Ovary (tissue), 9 donors: ENCODE results near the gene VPS4A. TPM values are rescaled to one million over a fixed set of nuclear protein-coding genes. Genes with fewer than 3 reads are reported as not detected.

ENCODE experiments used
- DNase-seq, 5 donors: peaks; one replicate each; pipeline ENCODE4 v3.0.0-alpha.2; 2019 to 2020
- H3K27ac ChIP-seq, 2 donors: fragments of 200-600 bp; one replicate each; pipeline versions ENCODE4 v1.5.1 to v1.8.0; 2019 to 2022
- H3K27me3 ChIP-seq: fragments of 200-600 bp; one replicate; pipeline ENCODE4 v1.8.0; 2022
- H3K36me3 ChIP-seq: fragments of 200-600 bp; sonication (generic); one replicate; pipeline ENCODE4 v1.5.1; 2019
- H3K4me1 ChIP-seq: one replicate; pipeline ENCODE4 v1.8.1; 2013; ENCODE audit warnings: mild to moderate bottlenecking, moderate library complexity; ENCODE audit not compliant: insufficient read depth
- H3K4me3 ChIP-seq: fragments of 200-600 bp; sonication (generic); one replicate; pipeline ENCODE4 v1.5.1; 2017
- H3K9me3 ChIP-seq, 2 donors: fragments of 200-600 bp in 1 of 2; sonication (generic) in 1 of 2; one replicate each; pipeline versions ENCODE4 v1.5.1 to v1.8.1; 2013 to 2019; ENCODE audit warnings: mild to moderate bottlenecking in 1 of 2, moderate library complexity in 1 of 2
- CTCF ChIP-seq, 3 donors: fragments of 450-650 bp in 2 of 3; fragments of 200-600 bp in 1 of 3; IDR thresholded peaks; one replicate each; pipeline versions ENCODE4 v1.5.1 to v1.8.0; 2016 to 2022; ENCODE audit warnings: antibody characterized with exemption in 3 of 3, mild to moderate bottlenecking in 1 of 3
- EP300 ChIP-seq: sonication (generic); formaldehyde crosslinking; IDR thresholded peaks from one replicate; pipeline ENCODE4 v1.6.1; 2017; ENCODE audit warnings: antibody characterized with exemption
- POLR2A ChIP-seq: fragments of 450-650 bp; IDR thresholded peaks from one replicate; pipeline ENCODE4 v1.6.1; 2017; ENCODE audit warnings: antibody characterized with exemption, mild to moderate bottlenecking, moderate library complexity
- WGBS, 3 donors: extraction: QIAGEN DNeasy Blood & Tissue Kit in 1 of 3; methylation state at CpG; one replicate each; pipeline versions ENCODE4 v1.1.5 to v1.1.7; 2013 to 2017; 5-methylcytosine and 5-hydroxymethylcytosine counted together
- intact Hi-C, 4 donors: fragments of 100-400 bp; cut with DNase I; formaldehyde crosslinking; loops; one replicate each; pipeline versions ENCODE4 v1.11.0 to v1.15.1; 2022 to 2023
- polyA plus RNA-seq, 2 donors: library from polyadenylated mRNA; stranded (reverse); fragments of 200-250 nt in 1 of 2; fragments of 350-450 nt in 1 of 2; fragmentation: Illumina TruSeq in 1 of 2; extraction: RNeasy Lipid Tissue Mini Kit (QIAGEN cat#74804) in 1 of 2; gene quantifications; one replicate each; pipeline ENCODE4 v1.2.3, GENCODE V29; 2013 to 2014
- total RNA-seq, 7 donors: library from RNA; depleted of rRNA in 2 of 7; stranded (reverse); fragments of >200 nt in 2 of 7; fragmentation: NEBNext Ultra II Directional in 3 of 7; extraction: Animal tissue kit (Norgen Biotek cat#: 25700) in 3 of 7; gene quantifications; one replicate each; pipeline versions ENCODE4 v1.1.0 to v1.2.4, GENCODE V29; 2016 to 2023
- donor health status: DM: no; HTN: no; CAD: no; lungs with moderate emphysema.
- donor health status: DM: no; HTN: no; CAD: no.
- donor health status: Bipolar disorder and iron deficiency.
- donor health status: DM: yes; HTN: yes; CAD: no.
- donor health status: DM: no; HTN: no; CAD: no.
- donor health status: DM: yes; HTN: yes; CAD: no.

The VPS4A gene
- total and polyA plus RNA-seq, 9 donors = 18.3 to 34.1 (median 29.1) TPM

- TF ChIP-seq POLR2A = no peak
- WGBS, 3 donors = 88 to 91% (median 89%) methylated on average over 17 of the region's 17 CpGs
- intact Hi-C loops = no loop called here
- Histone ChIP-seq H3K27me3 (no peaks in the 10 kb centered on the region), H3K9me3 (no peaks in the 10 kb centered on the region), H3K36me3 (no peaks in the 10 kb centered on the region), H3K4me1 (peaks cover 2% of the 10 kb centered on the region), H3K4me3 (no peak overlapping the region), H3K27ac (no peak overlapping the region)
- peak in 1 of 5 donors; percentile 13 for DNase-seq
These were observed 5.5 kb downstream of the VPS4A start for GRCh38 chr16:69316595-69317034.

- no peaks in the 10 kb centered on the region for H3K27me3 ChIP-seq
- intact Hi-C loops = no loop called here
- H3K4me1 ChIP-seq = no peaks in the 10 kb centered on the region
- no peaks in the 10 kb centered on the region for H3K9me3 ChIP-seq
- H3K4me3 ChIP-seq = no peak overlapping the region
- WGBS, 3 donors = 88 to 91% (median 89%) methylated on average over 30 of the region's 30 CpGs
- no peaks in the 10 kb centered on the region for H3K36me3 ChIP-seq
- peak in 1 of 5 donors; percentile 12 for DNase-seq
- no peak for TF ChIP-seq EP300
- TF ChIP-seq POLR2A = no peak
- no peak for TF ChIP-seq CTCF (IDR thresholded peaks at IDR 0.05)
- H3K27ac ChIP-seq = no peak overlapping the region
These were observed 7.2 kb downstream of the VPS4A start for GRCh38 chr16:69318177-69318910.

- 67 to 75% (median 70%) methylated on average over 10 of the region's 10 CpGs for WGBS, 3 donors
- intact Hi-C loops = no loop called here
- DNase-seq = peak in 1 of 5 donors; percentile 18
- TF ChIP-seq EP300 = no peak
- TF ChIP-seq CTCF (IDR thresholded peaks at IDR 0.05) = no peak
- TF ChIP-seq POLR2A = no peak
- Histone ChIP-seq H3K4me1 (no peaks in the 10 kb centered on the region), H3K27ac (no peak overlapping the region), H3K4me3 (no peak overlapping the region), H3K36me3 (no peaks in the 10 kb centered on the region), H3K9me3 (no peaks in the 10 kb centered on the region), H3K27me3 (no peaks in the 10 kb centered on the region)
These were observed 7.8 kb downstream of the VPS4A start for GRCh38 chr16:69318911-69319289.

- WGBS, 3 donors = 82 to 85% (median 83%) methylated on average over 9 of the region's 9 CpGs
- intact Hi-C loops = no loop called here
- no peak overlapping the region for H3K4me3 ChIP-seq
- peak in 1 of 5 donors; percentile 13 for DNase-seq
- TF ChIP-seq POLR2A = no peak
- TF ChIP-seq EP300 = no peak
- no peak for TF ChIP-seq CTCF (IDR thresholded peaks at IDR 0.05)
- H3K4me1 ChIP-seq = no peaks in the 10 kb centered on the region
- H3K36me3 ChIP-seq = no peaks in the 10 kb centered on the region
- no peaks in the 10 kb centered on the region for H3K9me3 ChIP-seq
- no peaks in the 10 kb centered on the region for H3K27me3 ChIP-seq
- no peak overlapping the region for H3K27ac ChIP-seq
These were observed 8.2 kb downstream of the VPS4A start for GRCh38 chr16:69319381-69319780.
